Stimulated activated CD4-positive, alpha-beta T cell treated with anti-CD3 and anti-CD28 coated beads, Interleukin-1b, Interleukin-23, amount 100 ng/mL, for 4 hours (primary cell): ENCODE measurements around the gene KMT2C.
"Not testable (repeated sequence)": the region's sequence is repeated elsewhere in the genome, so short reads cannot be mapped to it uniquely, and the experiment has no call there.

ENCODE experiments used
- DNase-seq, 2 donors: peaks; one replicate each; pipeline ENCODE4 v3.0.0-alpha.2; 2020; ENCODE audit warnings: low read depth in 2 of 2

Gene KMT2C

GRCh38 chr7:152307902-152308301 lies 127.9 kb downstream of the KMT2C start:
- DNase-seq: no peak

GRCh38 chr7:152299542-152300143 lies 136.2 kb downstream of the KMT2C start:
- DNase-seq: not testable (repeated sequence)

DNA sequence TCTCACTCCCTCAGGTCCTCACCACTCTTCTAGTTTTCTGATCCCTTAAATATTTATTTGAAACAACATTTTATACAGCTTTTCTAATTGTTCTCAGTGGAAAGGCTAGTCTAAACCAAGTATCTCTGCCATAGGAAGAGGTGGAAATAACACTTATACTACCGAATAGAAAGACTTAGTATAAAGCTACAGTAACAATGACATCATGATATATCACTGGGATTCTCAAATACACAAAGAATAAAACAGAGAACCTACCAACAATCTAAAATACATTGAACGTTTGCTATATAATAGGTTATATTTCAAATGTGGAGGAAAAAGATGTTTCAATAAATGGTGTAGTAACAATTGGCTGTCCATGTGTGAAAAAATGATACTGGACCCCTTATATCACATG lies 142.9 kb downstream of the KMT2C start:
- no peak for DNase-seq

GRCh38 chr7:152286972-152287371 lies 148.8 kb downstream of the KMT2C start:
- DNase-seq: not testable (repeated sequence)

DNA sequence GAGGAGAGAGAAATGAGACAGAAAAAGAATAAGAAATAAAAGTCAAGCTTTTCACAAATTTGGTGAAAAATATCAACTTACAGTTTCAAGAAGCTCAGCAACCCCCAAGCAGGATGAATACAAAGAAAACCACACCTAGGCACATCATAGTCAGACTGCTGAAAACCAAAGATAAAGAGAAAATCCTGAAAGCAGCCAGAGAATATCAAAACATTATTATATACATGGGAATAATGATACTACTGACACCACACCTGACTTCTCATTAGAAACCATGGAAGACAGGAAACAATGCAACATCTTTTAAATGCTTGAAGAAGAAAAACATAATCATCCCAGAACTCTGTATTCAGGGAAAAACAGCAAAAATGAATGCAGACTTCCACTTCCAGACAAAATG lies 149.6 kb downstream of the KMT2C start:
- not testable (repeated sequence) for DNase-seq

DNA sequence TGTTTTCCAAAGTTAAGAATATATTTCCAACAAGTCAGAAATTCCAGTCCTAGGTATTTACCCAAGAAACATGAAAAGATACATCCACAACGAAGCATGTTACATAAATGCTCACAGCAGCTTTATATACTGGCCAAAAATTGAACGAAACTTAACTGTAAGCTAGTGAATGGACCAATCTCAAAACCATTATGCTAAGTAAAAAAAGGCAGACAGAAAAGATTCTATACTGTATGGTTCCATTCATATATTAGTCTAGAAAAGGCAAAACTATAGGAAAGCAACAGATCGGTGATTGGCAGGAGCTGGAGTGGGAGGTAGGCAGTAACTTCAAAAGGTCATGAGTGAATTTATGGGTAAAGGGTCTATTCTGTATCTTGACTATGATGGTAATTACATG lies 150.8 kb downstream of the KMT2C start:
- DNase-seq: not testable (repeated sequence)

DNA sequence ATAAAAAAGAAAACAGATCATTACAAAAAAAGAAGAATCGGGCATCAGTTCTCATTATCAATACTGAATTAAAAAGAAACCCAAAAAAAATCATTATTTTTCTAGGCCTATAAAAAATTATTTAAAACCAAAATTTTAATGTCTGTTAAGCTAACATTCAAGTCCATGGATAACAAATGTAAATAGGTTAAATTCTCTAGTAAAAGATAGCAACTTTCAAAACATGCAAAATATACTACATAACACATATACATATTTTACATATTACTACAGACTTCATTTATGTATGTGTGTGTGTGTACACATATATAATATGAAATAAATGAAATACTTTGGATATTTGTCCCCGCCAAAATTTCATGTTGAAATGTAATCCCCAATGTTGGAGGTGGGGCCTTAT lies 158.1 kb downstream of the KMT2C start:
- not testable (repeated sequence) for DNase-seq

GRCh38 chr7:152270427-152270826 lies 165.4 kb downstream of the KMT2C start:
- not testable (repeated sequence) for DNase-seq

DNA sequence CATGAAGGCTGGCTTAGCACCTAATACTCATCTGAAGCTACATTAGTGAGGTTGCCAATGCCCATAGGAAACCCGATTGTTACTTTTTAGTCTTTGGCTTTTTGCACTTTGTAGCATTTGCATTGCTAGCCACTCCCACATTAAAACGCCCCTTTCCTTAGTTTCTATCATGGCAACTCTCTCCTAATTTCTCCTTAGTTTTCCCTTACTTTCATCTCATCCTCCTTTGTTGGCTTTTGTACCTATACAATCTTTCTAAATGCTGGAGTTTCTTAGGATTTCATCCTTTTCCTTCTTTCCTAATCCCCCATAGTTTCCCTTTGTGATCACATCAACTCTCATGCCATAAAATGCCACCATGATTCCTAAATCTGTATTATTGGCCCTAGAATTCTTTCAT lies 168.9 kb downstream of the KMT2C start:
- not testable (repeated sequence) for DNase-seq

- not testable (repeated sequence) for DNase-seq
Observed at GRCh38 chr7:152264915-152265314, 170.9 kb downstream of the KMT2C start.

DNA sequence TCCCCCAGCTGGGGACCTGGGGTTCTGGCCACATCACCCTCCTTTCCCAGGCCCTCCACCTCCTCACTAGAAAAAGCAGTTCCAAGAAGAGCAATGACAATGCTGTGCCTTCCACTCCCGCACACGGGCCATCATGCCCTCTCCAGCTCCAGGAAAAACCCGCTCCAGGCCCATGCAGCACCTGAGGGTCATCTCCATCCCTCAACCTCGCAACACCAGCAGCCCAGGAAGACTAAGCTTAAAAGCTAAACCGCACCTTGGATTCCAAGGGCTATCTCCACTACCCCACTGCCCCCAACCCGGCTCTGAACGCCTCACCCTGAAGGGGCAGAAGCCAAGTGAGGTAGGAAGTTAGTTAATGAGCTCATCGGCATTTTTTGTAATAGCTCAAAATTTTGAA lies 173.7 kb downstream of the KMT2C start:
- not testable (repeated sequence) for DNase-seq

- not testable (repeated sequence) for DNase-seq
Observed at GRCh38 chr7:152259645-152260044, 176.2 kb downstream of the KMT2C start.

- not testable (repeated sequence) for DNase-seq
Observed at GRCh38 chr7:152247851-152248250, 188.0 kb downstream of the KMT2C start.

DNA sequence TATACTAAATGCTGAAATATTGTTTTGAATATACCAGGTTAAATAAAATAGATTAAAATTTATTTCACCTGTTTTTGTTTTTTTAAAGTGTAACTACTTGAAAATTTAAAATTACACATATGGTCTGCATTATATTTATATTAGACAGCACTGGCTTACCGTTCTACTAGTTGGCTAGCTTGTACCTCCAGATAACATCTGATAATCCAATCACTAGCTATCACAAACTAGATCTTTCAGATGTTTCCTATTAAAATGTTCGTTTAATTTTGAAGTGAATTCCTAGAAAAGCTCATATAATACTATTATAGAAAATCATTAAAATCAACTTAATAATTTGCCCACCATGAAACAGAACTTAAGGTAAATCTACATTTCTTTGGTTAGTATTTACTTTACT lies 190.4 kb downstream of the KMT2C start:
- DNase-seq: not testable (repeated sequence)

DNA sequence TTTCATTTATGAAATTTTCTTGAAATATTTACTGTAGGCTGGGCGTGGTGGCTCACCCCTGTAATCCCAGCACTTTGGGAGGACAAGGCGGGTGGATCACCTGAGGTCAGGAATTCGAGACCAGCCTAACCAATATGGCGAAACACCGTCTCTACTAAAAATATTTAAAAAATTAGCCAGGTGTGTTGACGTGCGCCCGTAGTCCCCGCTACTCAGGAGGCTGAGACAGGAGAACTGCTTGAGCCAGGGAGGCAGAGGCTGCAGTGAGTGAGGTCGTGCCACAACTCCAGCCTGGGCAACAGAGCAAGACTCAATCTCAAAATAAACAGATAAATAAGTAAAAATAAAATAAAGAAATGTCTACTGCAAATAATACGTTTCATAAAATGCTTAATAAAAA lies 192.3 kb downstream of the KMT2C start:
- not testable (repeated sequence) for DNase-seq

DNA sequence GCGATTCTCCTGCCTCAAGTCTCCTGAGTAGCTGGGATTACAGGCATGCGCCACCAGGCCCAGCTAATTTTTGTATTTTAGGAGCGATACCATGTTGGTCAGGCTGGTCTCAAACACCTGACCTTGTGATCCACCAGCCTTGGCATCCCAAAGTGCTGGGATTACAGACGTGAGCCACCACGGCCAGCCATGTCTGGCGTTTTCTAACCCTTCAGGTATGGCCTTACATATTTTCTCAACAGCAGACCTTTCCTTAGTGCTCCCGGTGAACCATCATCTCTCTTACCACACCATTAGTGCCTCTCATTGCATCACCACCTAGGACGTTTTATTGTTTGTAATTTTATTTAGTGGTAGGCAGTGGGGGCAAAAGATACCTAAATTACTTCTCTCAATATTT lies 194.5 kb downstream of the KMT2C start:
- not testable (repeated sequence) for DNase-seq

GRCh38 chr7:152236306-152236705 lies 199.5 kb downstream of the KMT2C start:
- DNase-seq: not testable (repeated sequence)

DNA sequence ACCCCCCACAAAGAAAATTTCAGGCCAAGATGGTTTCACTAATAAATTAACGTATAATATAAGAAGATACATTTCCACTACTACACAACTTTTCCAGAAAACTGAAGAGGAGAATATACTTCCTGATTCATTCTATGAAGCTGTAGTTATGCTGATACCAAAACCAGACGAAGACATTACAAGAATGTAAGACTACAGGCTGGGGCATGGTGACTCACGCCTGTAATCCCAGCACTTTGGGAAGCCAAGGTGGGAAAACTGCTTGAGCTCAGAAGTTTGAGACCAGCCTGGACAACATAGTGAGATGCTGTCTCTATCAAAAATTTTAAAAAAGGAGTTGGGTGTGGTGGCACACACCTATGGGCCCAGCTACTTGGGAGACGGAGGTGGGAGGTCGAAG lies 201.4 kb downstream of the KMT2C start:
- DNase-seq: not testable (repeated sequence)

DNA sequence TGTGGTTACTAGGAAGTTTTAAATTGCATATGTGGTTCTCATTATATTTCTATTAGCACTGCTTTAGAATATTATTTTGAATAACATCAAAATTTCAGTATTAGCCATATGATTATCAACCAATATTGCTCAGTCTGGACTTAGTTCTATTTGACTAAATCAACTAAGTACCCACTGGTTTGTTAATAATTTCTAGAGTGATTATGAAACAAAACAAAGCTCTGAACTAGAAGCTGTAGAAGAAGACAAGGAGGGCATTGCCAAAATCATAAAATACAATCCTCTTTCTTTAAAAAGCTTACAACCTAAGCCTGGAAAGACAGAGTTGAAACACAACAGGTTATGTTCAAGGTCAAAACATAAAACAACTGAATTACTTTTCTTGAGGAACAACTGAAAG lies 204.7 kb downstream of the KMT2C start:
- no peak for DNase-seq

DNA sequence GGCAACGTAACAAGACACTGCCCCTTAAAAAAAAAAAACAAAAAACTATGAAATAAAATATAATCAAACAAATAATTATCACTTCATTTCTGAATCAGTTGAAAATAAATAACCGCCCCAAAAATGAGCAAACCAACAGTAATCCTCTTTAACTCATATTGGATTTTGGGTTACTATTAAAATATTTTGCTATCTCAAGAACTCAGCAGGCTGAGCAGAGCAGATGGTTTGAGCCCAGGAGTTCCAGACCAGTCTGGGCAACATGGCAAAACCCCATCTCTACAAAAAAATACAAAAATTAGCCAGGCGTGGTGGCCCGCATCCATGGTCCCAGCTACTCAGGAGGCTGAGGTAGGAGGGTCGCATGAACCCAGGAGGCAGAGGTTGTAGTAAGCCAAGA lies 216.2 kb downstream of the KMT2C start:
- not testable (repeated sequence) for DNase-seq

GRCh38 chr7:152208766-152209165 lies 227.0 kb downstream of the KMT2C start:
- not testable (repeated sequence) for DNase-seq

DNA sequence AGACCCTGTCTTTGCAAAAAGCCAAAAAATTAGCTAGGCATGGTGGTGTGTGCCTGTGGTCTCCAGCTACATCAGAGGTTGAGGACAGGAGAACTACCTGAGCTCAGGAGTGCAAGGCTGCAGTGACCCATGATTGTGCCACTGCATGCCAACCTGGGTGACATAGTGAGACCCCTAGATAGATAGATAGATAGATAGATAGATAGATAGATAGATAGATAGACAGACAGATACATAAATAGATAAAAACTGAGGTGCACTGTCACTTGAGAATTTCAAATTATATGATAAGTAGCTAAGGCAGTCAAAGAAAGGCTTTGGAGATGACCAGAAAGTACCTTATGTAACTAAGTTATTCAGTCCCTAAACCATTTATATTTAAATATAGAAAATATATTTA lies 231.4 kb downstream of the KMT2C start:
- DNase-seq: not testable (repeated sequence)

- no peak for DNase-seq
Observed at GRCh38 chr7:152203095-152203494, 232.7 kb downstream of the KMT2C start.

GRCh38 chr7:152202056-152202455 lies 233.7 kb downstream of the KMT2C start:
- DNase-seq: no peak
